Suppressor macrophage treated with lipopolysaccharide for 1 hour (primary cell): ENCODE measurements around the gene SLC39A5.
A peak's percentile ranks its signal among the peaks of the same experiment; 100 is the strongest.

Source experiments
- DNase-seq, 3 donors: peaks; one replicate each; pipeline ENCODE4 v3.0.0-alpha.2; 2020 to 2022

SLC39A5 gene

DNA sequence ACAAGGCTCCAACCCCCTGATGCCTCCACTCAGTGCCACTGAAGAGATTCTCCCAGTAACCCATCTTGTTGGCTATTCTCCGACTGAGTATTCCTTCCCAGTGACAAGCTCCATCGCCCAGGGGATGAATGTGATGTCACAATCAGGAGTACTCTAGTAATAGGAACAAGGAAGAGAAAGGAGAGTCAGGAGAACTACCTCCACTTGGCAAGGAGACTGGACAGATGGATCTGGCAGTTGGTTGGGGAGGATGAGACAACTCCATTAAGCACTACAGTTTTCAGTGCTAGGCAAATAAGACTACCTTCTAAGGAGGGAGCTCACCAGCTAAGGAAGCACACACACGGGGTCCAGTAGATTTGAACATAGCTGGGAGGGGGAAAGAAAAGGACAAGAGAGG is 13.4 kb upstream of the SLC39A5 start:
- DNase-seq = no peak

DNA sequence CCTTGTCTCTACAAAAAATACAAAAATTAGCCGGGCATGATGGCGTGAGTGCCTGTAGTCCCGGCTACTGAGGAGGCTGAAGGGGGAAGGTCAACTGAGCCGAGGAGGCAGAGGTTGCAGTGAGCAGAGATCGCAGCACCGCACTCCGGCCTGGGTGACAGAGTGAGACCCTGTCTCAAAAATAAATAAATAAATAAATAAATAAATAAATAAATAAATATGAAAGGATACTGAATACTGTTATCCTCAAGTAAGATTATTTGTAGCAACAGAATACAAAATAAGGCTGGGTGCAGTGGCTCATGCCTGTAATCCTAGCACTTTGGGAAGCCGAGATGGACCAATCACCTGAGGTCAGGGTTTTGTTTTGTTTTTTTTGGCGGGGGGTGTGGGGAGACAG is 10.0 kb upstream of the SLC39A5 start:
- no peak for DNase-seq

DNA sequence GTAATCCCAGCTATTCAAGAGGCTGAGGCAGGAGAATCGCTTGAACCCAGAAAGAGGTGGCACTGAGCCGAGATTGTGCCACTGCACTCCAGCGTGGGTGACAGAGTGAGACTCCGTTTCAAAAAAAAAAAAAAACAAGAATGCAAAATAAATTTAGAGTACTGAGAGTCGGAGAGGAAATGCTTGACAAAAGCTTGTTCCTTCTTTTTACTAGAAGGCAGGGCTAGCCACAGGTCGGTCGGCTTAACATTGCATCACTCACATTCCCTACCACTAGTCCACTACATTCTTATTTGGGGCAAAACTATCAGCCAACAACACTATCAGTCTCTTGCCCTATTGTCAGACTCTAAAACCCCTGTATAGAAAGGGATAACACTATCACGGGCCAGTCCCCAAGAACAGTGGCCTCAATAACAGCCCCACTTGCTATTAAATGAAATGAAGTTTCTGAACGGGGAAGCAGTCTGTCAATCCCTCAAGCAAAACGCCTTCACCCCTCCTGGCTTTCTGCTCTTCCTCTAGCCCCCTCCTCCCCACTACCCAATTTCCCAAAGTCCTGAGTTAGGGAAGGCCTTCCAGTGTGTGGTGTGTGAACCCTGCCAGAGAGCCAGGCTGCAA is 9.1 kb upstream of the SLC39A5 start:
- DNase-seq = peak; percentile 68 to 81 (median 76)

DNA sequence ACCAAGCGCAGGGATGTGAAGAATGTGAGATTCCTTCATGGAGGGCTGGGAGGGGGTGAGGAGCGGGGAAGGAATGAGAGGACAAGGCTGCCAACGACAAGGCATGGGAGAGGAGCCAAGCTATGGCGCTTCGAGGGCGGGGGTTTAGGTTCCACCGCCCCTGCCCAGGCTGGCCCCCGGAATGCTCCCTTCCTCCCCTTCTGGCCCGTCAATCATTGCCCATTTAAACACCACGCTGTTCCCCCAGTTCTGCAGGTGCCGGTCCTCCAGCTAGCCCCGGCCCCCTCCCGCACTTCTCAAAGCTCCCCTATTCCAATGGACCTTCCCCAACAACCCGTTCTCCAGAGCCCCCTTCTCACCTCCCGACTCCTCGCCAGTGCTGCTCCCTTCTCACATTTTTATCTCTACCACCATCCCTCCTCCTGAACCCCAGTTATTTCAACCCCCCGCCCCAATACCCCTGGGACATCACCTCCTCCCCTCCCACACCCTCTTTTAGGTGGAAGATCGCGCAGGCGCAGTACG is 8.6 kb upstream of the SLC39A5 start:
- peak in 1 of 3 donors; percentile 18 for DNase-seq

DNA sequence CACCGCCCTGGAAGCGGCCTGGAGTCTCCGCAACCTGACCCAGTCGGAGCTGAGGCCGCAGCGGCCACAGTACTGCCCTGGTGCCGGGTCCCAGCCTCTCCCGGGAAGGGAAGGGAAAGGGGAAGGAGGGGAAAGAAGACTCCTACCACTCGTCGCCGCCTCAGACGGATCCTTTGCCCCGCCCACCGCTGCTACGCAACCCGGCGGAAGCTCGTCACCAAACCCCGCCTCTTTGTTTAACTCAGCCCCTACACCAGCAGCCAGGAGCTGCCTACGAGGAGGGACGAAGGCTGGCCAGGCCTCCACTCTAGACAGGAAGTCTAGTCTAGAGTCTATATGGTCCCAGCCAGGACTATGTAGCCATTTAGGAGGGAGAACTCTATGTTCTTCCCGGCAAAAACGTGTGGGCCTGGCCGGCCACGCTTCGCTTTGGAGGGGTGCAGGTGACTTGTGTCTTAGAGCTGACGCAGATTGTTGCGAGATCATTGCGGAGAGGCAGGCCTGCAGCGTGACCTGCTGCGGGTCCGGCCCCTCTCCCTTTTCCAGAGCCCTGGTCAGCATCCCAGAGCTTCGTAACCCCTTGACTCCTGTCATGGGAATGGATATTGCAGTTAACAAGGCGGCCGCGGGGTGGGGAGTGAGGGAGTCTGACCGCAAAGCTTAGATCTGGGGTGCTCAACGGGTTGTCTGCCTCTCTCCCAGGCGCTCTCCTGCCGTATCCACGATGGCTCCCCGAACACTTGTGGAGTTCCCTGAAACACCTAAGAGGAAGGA is 7.9 kb upstream of the SLC39A5 start, which contains the start of gene RNF41:
Gene RNF41, minus strand, starts transcription at position 166 of the 774 bp plus-strand sequence. CDS start 7,875 bp downstream, outside the sequence.
- peak; percentile 97 to 98 (median 97) for DNase-seq

DNA sequence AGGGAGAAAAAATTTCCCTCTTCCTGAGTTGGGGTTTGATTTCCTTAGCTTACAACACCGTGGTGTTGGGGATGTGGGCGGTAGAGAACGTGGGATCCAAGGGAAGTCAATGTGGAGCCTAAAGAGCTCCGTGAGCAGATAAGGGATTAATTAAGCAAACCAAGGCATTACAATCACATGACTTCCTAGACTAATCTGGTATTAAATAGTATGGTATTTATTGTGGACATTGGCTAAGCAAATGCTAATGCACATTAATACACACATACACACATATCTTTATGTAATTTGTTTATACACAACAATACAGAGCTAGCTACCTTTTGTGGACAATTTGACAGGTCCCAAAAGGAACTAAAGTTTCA is 7.3 kb upstream of the SLC39A5 start:
- peak in 1 of 3 donors; percentile 26 for DNase-seq

DNA sequence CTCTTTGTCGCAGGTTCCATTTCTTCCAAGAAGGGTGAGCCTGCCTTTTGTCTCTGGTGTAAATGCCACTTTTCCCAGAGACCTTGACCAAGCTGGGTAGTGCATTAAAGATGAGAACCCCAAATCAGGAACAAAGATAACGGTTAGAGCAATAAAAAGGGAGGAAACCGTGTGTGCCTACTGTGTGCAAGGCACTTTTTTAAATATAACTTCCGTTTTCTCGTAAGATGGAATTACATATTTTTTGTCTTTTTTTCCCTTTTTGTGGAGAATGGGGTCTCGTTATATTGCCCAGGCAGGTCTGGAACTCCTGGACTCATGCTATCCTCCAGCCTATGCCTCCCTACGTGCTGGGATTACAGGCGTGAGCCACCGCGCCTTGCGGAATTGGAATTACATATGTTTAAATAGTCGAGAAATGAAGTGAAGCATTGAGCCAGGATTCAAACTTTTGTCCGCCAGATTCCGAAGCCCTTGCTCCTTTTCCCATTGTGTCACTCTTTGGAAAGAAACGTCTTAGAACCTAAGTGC is 6.2 kb upstream of the SLC39A5 start:
- DNase-seq = no peak

DNA sequence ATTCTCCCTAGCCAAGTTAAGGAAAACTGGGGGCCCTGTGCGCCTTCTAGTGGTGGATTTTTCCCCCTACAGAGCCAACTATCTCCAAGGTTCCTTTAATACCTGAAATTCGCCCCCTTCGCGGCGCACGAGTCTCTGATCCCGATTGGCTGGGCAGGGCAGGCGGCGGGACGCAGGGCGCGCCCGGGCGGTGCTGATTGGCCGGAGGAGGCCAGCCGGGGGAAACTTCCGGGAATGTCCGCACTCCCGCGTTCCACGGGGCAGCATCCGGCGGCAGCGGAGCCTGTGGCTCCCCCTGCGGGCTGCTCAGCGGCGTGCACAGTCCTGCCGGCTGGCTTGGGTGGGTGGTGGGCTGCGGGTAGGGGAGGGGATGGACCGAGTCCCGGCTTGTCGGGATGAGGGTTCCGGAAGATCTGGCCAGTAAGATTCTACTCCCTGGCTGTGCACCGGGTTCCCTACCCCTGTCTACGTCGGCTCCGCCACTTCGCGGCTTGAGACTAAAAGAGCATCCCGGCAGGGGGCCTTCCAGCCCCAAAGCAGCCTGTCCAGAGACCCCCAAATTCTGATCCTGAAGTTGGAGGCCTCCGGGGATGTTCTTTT is 5.6 kb upstream of the SLC39A5 start, which contains the start of gene NABP2:
Gene NABP2, plus strand, starts transcription at position 241 of the 600 bp plus-strand sequence. CDS start 515 bp downstream, outside the sequence.
- peak; percentile 98 to 99 (median 98) for DNase-seq

DNA sequence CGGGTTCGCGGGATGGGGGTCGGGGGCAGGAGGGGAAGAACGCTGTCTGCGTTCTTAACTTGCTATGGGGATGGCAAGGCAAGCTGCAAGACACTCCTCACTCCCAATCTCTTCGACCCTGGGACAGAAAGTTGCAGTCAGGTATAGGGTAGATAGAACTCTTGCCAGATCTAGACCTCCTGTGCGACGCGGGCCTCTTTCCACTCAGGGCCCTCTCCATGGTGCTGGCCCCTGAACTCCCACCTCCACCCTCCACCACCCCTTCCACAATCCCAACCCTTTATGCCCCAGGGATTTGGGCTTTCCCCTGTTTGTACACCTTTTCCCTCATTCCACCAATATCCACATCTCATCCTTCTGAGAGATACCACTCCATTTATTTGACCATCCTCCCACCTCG is 4.9 kb upstream of the SLC39A5 start:
- DNase-seq = no peak

DNA sequence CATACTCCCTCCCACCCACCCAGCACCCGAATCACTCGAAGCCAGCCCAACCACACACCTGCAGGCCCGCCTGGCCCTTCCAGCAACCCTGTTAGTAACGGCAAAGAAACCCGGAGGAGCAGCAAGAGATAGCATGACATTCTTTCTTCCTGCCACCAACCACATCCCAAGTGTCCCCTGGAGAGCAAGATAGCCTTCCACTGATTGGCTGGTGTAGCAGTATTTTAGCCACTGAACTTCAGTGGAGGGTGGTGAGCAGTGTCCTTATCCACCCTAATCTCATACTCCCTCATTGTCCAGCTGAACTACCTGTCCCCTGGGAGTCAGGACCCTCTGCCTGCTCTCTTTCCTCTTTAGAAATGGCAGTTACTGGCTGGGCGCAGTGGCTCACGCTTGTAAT is 769 bp upstream of the SLC39A5 start:
- DNase-seq = no peak

DNA sequence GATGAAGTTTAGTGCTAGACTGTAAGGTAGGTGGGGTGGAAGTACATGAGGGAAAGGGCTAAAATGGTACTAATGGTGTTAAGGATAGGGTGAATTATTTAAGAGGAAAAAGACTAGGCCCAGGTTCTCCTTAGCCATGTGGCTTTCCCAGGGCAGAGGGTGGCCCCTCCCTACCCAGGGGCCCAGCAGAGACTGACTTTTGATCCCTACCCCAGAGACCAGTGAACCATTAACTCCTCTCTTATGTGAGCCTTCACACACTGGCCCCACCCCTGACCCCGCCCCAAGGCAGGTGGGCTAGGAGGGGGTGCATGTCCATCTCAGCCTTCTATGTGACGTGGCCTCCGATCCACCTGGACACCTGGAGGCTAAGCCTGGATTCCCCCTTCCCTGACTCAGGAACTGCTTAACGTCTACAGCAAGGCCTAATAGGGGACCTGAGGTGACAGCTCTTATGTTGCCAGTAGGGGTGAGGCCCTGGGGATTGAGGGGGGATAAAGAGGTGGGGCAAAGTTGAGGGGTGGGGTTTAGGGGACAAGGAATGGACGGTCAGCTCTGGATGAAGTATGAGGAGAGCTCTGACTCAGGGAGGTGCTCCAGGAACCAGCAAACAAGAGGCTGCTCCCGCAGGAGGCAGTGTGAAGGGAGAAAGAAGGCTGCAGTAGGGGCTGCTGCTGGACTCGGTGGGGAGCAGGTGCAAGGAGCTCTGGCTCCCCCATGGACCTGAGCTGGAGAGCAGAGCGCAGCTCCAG is 757 bp downstream of the SLC39A5 start:
- no peak for DNase-seq

DNA sequence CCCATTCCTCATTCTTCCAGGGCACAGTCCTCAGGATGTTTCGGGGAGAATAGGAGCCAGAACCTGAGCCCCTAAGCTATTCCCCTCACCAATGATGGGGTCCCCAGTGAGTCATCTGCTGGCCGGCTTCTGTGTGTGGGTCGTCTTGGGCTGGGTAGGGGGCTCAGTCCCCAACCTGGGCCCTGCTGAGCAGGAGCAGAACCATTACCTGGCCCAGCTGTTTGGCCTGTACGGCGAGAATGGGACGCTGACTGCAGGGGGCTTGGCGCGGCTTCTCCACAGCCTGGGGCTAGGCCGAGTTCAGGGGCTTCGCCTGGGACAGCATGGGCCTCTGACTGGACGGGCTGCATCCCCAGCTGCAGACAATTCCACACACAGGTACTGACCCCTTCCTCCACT is 1.3 kb downstream of the SLC39A5 start:
- no peak for DNase-seq

DNA sequence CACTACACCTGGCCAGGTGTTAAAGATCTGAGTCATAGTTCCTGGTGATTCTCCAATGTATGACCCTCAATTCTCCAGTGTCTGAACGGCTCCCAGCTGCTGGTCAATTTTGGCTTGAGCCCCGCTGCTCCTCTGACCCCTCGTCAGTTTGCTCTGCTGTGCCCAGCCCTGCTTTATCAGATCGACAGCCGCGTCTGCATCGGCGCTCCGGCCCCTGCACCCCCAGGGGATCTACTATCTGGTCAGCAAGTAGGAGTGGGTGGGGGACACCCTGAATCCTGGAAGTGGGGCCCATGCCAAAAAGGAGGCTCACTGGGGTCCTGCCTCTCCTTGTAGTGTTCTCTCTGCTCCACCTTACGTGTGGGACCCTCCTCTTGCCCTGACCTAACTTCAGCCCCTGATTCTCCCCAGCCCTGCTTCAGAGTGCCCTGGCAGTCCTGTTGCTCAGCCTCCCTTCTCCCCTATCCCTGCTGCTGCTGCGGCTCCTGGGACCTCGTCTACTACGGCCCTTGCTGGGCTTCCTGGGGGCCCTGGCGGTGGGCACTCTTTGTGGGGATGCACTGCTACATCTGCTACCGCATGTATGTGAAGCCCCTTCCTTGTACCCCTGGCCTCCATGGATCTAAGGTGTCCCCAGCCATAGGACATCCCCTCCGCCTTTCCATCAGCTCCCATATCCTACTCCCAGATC is 5.0 kb downstream of the SLC39A5 start:
- no peak for DNase-seq

DNA sequence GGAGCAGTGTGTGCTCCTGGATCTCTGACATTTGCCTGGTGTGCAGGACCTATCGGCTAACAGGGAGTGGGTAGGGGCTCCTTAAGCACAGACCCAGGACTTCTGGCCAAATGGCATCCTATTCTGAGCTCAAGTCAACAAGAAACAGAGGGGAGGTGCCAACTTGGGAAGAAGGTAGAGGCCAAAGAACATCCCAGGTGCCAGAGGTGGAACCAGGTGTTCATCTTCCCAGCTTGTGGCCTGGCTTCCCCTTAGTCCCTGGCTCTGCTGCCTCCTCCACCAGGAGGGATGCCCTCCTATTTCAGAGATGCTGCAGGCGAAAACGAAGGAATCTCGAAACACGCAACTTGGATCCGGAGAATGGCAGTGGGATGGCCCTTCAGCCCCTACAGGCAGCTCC is 6.2 kb downstream of the SLC39A5 start:
- no peak for DNase-seq

DNA sequence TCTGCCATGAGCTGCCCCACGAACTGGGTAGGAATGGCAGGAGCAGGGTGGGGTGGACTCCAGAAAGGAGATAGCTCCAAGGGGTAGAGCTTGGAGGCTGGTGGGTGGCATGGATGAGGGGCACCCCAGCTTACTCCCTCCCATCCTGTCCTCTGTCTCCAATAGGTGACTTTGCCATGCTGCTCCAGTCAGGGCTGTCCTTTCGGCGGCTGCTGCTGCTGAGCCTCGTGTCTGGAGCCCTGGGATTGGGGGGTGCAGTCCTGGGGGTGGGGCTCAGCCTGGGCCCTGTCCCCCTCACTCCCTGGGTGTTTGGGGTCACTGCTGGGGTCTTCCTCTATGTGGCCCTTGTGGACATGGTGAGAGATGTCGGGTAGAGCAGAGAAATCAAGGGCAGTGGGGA is 7.1 kb downstream of the SLC39A5 start:
- DNase-seq = no peak

DNA sequence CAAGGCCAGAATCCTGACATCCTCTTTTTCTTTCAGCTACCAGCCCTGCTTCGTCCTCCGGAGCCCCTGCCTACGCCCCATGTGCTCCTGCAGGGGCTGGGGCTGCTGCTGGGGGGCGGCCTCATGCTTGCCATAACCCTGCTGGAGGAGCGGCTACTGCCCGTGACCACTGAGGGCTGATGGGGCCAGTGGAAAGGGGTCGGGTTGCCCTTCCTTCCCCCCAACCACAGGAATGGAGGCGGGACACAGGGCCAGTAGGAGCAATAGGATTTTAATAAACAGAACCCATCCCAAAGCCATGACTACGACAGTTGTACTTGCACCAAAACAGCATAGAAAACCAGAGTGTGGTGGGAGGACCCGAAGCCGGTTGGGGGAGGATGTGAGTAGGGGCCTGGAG is 7.7 kb downstream of the SLC39A5 start:
- DNase-seq = no peak

DNA sequence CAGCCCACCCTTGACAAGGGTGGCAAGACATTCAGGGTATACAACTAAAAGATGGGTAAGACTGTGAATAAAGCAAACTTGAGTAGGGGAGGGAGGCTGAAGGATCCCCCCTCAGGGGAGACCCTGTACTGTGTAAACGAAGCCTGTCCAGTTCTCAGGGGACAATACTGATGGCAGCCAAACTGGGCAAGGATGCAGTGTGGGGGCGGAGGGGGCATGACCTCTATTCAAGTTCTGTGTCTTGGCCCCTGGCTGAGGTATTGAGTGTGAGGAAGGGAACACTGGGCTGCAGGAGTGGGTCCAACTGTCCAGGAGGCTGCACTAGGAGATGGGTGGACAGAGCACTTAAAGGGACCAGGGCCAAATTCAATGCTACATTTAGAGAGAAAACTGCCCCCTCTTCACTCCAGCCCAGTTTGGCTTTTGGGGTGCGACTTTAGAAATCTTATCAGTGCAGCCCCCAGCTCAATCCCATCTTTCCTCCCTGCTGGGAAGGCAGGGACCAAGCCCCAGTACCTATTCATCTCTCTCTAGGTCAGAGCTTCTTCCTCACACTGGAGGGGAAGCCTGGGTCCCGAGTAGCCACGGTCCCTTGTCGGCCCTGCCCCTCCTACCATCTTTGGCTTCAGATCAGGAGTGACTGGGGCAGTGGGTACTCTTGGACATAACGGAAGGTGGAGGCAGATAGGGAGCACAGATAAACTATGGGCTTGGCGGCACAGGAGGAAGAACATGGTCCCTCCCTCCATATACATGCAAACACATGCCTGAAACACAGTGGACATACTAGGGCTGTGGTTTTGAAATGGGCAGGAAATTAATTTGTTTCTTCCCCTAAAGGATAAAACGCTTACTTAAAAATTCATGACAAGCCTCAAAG is 11.8 kb downstream of the SLC39A5 start:
- no peak for DNase-seq

DNA sequence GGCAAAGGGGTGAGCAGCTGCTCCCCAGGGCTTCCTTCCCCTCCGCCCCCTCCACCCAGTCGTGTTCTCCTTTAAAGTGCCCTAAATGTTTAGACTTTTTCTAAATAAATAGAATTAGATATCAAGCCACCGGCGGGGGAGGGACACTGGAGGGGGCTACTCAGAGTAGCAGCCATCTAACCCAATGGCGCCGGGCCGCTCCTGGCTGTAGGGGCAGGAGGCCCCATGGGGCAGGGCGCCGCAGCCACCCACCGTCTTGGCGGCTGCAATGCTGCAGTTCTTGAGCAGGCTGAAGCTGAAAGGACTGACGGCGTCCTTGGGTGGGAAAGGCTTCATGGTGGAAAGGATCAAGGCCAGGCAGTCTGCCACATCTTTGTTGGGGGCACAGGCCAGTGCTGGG is 13.1 kb downstream of the SLC39A5 start:
- no peak for DNase-seq

DNA sequence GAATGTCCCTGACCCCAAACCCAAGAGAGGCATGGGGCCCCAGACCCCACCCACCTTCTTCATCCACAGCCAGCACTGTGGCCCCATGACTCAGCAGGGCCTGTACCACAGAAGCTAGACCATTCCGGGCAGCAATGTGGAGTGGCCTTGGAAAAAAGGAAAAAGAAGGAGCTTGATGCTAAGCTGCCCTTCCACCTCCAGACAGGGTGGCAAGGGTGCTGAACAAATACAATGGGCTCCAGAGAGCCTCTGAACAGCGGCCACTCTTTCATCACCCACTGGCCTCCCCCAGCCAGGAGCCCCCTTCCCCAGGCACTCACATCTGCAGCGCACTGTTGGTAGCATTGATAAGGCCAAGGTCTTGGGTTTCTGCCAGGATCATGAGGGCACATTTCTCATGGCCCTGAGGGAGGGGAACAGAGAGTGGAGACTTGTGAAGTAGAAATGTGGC is 13.9 kb downstream of the SLC39A5 start:
- DNase-seq = no peak

DNA sequence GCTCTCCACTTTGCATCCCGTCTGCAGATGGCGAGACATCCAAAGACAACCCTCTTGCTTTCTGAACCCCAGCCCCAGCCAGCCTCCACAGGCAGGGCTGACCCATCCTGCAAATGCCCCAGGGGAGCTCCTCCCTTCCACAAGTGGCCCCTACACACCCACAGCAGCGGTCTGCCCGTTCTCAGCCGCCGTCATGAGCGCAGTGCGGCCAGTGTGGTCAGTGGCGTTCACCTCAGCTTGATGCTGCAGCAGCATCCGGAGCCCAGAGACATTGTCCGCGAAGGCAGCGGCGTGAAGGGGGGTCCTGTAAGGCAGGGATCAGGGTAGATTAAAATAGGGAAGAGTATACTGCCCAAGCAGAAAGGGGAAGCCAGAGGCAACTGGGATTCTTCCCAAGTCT is 14.6 kb downstream of the SLC39A5 start:
- DNase-seq = no peak

DNA sequence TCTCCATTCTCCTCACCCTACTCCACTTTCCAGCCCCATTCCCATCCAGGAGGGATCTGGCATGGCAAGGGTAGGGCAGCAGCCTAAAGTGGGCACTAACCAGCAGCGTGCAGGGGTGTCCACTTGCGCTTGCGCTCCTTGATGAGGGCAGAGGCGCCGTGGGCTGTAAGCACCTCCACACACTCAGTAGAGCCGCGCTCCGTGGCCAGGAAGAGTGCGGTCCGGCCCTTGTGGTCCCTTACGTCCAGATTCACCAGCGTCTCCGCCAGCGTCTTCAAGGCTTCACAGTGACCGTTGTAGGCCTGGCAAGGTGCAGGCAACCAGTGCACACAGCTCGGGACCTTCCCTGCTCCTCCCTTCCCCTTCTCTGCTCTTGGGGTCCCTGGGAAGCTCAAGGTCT is 18.1 kb downstream of the SLC39A5 start:
- DNase-seq = no peak
